Heart left ventricle (tissue), 16 donors: ENCODE results near the gene PLSCR3. TPM values are rescaled to one million over a fixed set of nuclear protein-coding genes. Genes with fewer than 3 reads are reported as not detected.
A peak's percentile ranks its signal among the peaks of the same experiment; 100 is the strongest.

ENCODE experiments used
- ATAC-seq, 4 donors: fragments of 200-7000 bp; cut with Tn5 transposase; one replicate each; pipeline ENCODE4 v1.9.1; 2020 to 2022; ENCODE audit warnings: moderate library complexity in 4 of 4, mild to moderate bottlenecking in 3 of 4, moderate number of reproducible peaks in 1 of 4
- DNase-seq, 5 donors: peaks; one replicate each; pipeline ENCODE4 v3.0.0-alpha.2; 2020
- H3K27ac ChIP-seq, 12 donors: fragments of 200-600 bp; sonication (generic) in 4 of 12; one replicate each; pipeline versions ENCODE4 v1.5.0 to v1.8.0; 2016 to 2022; ENCODE audit warnings: mild to moderate bottlenecking in 2 of 12
- H3K27me3 ChIP-seq, 9 donors: fragments of 200-600 bp; sonication (generic) in 2 of 9; one replicate each; pipeline versions ENCODE4 v1.5.1 to v1.8.0; 2016 to 2022; ENCODE audit warnings: mild to moderate bottlenecking in 3 of 9
- H3K36me3 ChIP-seq, 9 donors: fragments of 200-600 bp; sonication (generic) in 2 of 9; one replicate each; pipeline versions ENCODE4 v1.5.0 to v1.8.0; 2018 to 2022; ENCODE audit warnings: mild to moderate bottlenecking in 2 of 9
- H3K4me1 ChIP-seq, 12 donors: fragments of 200-600 bp; sonication (generic) in 4 of 12; one replicate each; pipeline versions ENCODE4 v1.5.0 to v1.8.0; 2016 to 2022; ENCODE audit warnings: mild to moderate bottlenecking in 3 of 12
- H3K4me3 ChIP-seq, 12 donors: fragments of 200-600 bp; sonication (generic) in 4 of 12; one replicate each; pipeline versions ENCODE4 v1.5.0 to v1.8.0; 2017 to 2022; ENCODE audit warnings: mild to moderate bottlenecking in 9 of 12, moderate library complexity in 4 of 12
- H3K9me3 ChIP-seq, 12 donors: fragments of 200-600 bp; sonication (generic) in 4 of 12; one replicate each; pipeline versions ENCODE4 v1.5.0 to v1.8.0; 2016 to 2022; ENCODE audit warnings: mild to moderate bottlenecking in 1 of 12
- POLR2A ChIP-seq, 2 donors: fragments of 450-650 bp; IDR thresholded peaks; one replicate each; pipeline ENCODE4 v1.6.1; 2017; ENCODE audit warnings: antibody characterized with exemption in 2 of 2, mild to moderate bottlenecking in 2 of 2, moderate library complexity in 2 of 2
- whole genome bisulfite sequencing, 4 donors: extraction: QIAGEN DNeasy Blood & Tissue Kit in 2 of 4; methylation state at CpG; one replicate each; pipeline versions ENCODE4 v1.1.5 to v1.1.7; 2013 to 2018; 5-methylcytosine and 5-hydroxymethylcytosine counted together
- intact Hi-C, 10 donors: fragments of 100-400 bp; cut with DNase I; formaldehyde crosslinking; loops; one replicate each; pipeline versions ENCODE4 v1.11.1 to v1.14.2; 2022
- long read RNA-seq, 3 donors: library from polyadenylated mRNA; unstranded; transcript quantifications; one replicate each; pipeline ENCODE4 v2.0.0, GENCODE V29; 2020 to 2021
- polyA plus RNA-seq, 2 donors: library from polyadenylated mRNA; stranded (reverse); fragments of 200-250 nt; gene quantifications; one replicate each; pipeline ENCODE4 v1.2.3, GENCODE V29; 2013
- total RNA-seq, 9 donors: library from RNA; depleted of rRNA in 2 of 9; stranded (reverse); fragments of >200 nt in 2 of 9; fragmentation: NEBNext Ultra II Directional in 3 of 9; extraction: Animal tissue kit (Norgen Biotek cat#: 25700) in 3 of 9; gene quantifications; one replicate each; pipeline versions ENCODE4 v1.1.0 to v1.2.4, GENCODE V29; 2016 to 2023
- TF ChIP-seq, protein P1 (sequence below), 12 donors: fragments of 200-600 bp; sonication (generic) in 4 of 12; IDR thresholded peaks; one replicate each; pipeline versions ENCODE4 v1.5.0 to v1.8.0; 2018 to 2022; ENCODE audit warnings: antibody characterized with exemption in 12 of 12, mild to moderate bottlenecking in 5 of 12
- donor health status: ischemic (EF 13 %, LVEDD 7.1; RV severe dilation, severe dysfunction).
- donor health status: healthy with polysubstance abuse.
- donor health status: DM: no; HTN: yes; CAD: no.
- donor health status: DM: no; HTN: no; CAD: no.
- donor health status: ischemic (EF 25% LVEDD 6.9; RV normal size, moderate dysfunction).
- donor health status: ischemic (EF 25% LVEDD 5.7; RV mildly dilated, moderate dysfunction).
- donor health status: healthy.
- donor health status: DM: yes; HTN: yes; CAD: no.
- donor health status: ischemic (EF 35%, LVEDD 5.7; RV mildly dilated, moderate dysfunction).
- donor health status: nonischemic (EF 11% LVEDD 7.7; RV severe dilation, severe dysfunction).
- donor health status: DM: yes; HTN: yes; CAD: no.
- donor health status: PGD.
- donor health status: ischemic (EF 29% LVEDD 5.4; RV normal size, mild dysfunction).
- donor health status: nonischemic (EF 23%, LVEDD 6.1; RV moderate dilation, normal function).

PLSCR3 gene
- total RNA-seq (10 to 100 TPM; 14.3 to 29.5 (median 16.4) TPM), polyA plus RNA-seq (10 to 100 TPM; 21.2 to 28.3 TPM)
- long read RNA-seq, donor 1, transcript PLSCR3-202 (8 exons, 2,067 nt): major isoform, 6 of 18 reads
- long read RNA-seq, donor 1, partial matches to known transcripts: 1 of 18 reads
- long read RNA-seq, donor 1, other reads (novel, unspliced or antisense): 7 of 18 reads
- long read RNA-seq, donor 2, transcript PLSCR3-212 (7 exons, 1,965 nt): minor isoform, 9 of 40 reads
- long read RNA-seq, donor 2, transcript PLSCR3-202 (8 exons, 2,067 nt): major isoform, 15 of 40 reads
- long read RNA-seq, donor 2, partial matches to known transcripts: 3 of 40 reads
- long read RNA-seq, donor 2, other reads (novel, unspliced or antisense): 9 of 40 reads
- long read RNA-seq, donor 3, transcript PLSCR3-202 (8 exons, 2,067 nt): major isoform, 8 of 14 reads
- long read RNA-seq, donor 3, partial matches to known transcripts: 1 of 14 reads
- long read RNA-seq, donor 3, other reads (novel, unspliced or antisense): 4 of 14 reads

DNA sequence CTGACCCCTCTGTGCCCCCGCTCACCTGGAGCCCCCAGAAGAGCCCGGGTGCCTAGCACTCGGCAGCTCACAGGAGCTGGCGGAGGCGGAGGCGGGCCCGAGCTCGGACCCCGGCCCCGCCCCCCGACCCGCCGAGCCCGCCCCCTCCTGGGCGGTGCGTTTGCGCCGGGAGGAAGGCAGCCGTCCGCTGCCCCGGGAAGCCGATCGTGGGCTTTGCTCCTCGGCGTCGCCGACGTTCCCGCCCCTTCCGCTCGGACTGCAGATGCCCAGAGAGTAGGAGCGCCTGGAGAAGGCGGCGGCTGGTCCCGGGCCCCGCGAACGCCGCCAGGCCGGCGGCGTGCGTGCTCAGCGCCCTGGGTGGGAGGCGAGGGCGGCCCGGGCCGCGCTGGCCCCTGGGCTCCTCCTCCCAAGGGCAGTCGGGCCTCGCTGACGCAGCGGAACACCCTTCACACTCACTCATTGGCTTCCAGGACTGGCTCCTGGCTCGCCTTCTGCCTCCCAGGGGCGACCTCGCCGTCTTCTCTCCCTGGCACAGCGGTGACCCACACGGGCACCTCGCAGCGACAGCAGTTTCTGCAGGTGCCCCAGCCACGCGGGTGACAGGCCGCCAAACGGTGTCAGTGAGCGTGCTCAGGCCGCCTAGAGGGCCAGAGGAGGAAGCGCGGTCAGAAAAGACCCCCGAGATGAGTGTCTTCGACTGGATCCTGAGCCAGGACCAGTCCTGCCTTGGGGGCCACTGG is at the start of gene PLSCR3:
TSS of gene PLSCR3 (minus strand) at position 74 of the 740 bp plus-strand sequence. CDS start 415 bp downstream, outside the sequence.
- intact Hi-C loops: loop anchor here in 5 of 10 donors (1.0 to 5.0 kb wide), 3 partner anchors 10 to 42 kb away; partner anchors contain the start of genes TMEM95 (in 4 of the 5), KCTD11 (in 1 of the 5) and TMEM256 (in 1 of the 5)
- H3K4me1 ChIP-seq: peaks cover 0 to 27% (median 17%) of the 10 kb centered on the region in 12 donors
- H3K27ac ChIP-seq: peak within 1 kb of the TSS; percentile 88 to 99 (median 96)
- peak; percentile 50 to 93 for TF ChIP-seq POLR2A (IDR thresholded peaks at IDR 0.05)
- TF ChIP-seq, protein P1, sequence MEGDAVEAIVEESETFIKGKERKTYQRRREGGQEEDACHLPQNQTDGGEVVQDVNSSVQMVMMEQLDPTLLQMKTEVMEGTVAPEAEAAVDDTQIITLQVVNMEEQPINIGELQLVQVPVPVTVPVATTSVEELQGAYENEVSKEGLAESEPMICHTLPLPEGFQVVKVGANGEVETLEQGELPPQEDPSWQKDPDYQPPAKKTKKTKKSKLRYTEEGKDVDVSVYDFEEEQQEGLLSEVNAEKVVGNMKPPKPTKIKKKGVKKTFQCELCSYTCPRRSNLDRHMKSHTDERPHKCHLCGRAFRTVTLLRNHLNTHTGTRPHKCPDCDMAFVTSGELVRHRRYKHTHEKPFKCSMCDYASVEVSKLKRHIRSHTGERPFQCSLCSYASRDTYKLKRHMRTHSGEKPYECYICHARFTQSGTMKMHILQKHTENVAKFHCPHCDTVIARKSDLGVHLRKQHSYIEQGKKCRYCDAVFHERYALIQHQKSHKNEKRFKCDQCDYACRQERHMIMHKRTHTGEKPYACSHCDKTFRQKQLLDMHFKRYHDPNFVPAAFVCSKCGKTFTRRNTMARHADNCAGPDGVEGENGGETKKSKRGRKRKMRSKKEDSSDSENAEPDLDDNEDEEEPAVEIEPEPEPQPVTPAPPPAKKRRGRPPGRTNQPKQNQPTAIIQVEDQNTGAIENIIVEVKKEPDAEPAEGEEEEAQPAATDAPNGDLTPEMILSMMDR (IDR thresholded peaks at IDR 0.05): peak in 8 of 12 donors; percentile 9 to 45 (median 31)
- H3K27me3 ChIP-seq: no peaks in the 10 kb centered on the region
- peak; percentile 75 to 94 (median 93) for ATAC-seq
- H3K36me3 ChIP-seq: peaks cover 0 to 32% (median 20%) of the 10 kb centered on the region in 9 donors
- peak within 1 kb of the TSS; percentile 76 to 96 (median 86) for H3K4me3 ChIP-seq
- H3K9me3 ChIP-seq: no peaks in the 10 kb centered on the region
- WGBS, 4 donors: 0 to 1% (median 0%) methylated on average over 29 to 71 of the region's 71 CpGs
- DNase-seq: peak; percentile 88 to 94 (median 93)

DNA sequence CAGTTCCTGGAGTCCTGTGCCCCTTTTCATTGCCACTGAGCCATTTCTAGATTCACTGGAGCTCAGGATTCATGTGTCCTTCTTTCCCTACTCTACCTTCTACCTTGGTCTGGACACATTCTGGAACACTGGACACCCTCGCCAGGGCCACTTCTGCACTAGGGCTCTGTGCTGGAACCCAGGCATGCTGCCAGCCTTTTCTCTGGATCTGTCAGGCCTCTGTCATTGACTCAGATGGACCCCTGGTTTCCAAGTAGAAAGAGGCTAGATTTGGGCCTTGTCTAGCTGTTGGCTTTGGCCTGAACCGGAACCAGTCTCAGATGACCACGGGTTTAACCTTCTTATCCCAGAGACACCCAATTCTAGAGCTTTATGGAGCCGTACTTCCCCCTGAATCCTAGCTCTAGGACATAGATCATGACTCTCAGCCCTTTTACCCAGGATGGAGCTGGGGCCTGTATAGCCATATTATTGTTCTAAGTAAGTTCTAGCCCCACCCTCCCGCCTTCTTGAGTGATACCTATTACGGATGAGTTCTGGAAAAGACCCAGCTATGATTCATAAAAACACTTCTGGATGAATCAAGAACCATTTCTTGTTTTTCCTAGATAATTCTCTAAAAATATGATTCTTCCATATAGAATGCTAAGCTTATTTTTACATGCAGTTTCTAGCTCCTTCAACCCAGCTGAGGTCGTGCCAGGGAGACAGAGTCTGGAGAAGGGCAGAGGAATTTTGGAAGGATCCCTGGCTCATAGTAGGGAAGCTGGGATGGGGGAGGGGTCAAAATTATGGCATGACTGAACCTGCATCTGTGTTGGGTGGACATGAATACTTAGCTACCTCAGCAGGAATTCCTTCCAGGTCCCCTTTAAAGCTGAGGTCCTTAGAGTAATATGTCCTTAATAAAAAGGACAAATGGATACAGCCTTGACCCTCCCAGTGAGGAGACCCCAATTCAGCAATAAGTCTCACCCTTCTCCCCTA is 49.5 kb upstream of the PLSCR3 start:
- peaks cover 0 to 59% (median 12%) of the 10 kb centered on the region in 9 donors for H3K27me3 ChIP-seq
- H3K36me3 ChIP-seq: no peaks in the 10 kb centered on the region
- H3K27ac ChIP-seq: peak overlapping the region in 1 of 12 donors; percentile 70
- peaks cover 0 to 46% (median 23%) of the 10 kb centered on the region in 12 donors for H3K4me1 ChIP-seq
- WGBS, 4 donors: 82 to 92% (median 88%) methylated on average over 7 of the region's 7 CpGs
- no peak for TF ChIP-seq POLR2A (IDR thresholded peaks at IDR 0.05)
- TF ChIP-seq, protein P1 (IDR thresholded peaks at IDR 0.05): no peak
- intact Hi-C loops: loop anchor here in 4 of 10 donors (5.0 to 10.0 kb wide), 2 partner anchors 34 to 401 kb away; partner anchors contain the start of gene ZBTB4 (in 3 of the 4)
- ATAC-seq: no peak
- no peaks in the 10 kb centered on the region for H3K9me3 ChIP-seq
- H3K4me3 ChIP-seq: no peak overlapping the region
- no peak for DNase-seq

DNA sequence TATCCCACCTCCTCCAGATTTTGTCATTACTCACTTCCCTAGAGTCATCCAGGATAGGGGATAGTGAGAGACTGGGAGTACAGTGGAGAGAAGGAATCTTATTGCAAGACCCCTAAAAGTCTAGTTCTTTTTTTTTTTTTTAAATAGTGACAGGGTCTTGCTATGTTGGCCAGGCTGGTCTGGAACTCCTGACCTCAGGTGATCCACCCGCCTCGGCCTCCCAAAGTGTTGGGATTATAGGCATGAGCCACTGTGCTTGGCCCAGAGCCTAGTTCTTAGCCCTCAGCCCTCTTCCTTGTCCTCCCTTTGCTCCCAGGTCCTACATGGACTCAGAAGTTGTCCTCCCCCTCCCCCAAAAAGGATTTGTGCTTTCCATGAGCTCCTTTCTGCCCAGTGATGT is 47.8 kb upstream of the PLSCR3 start:
- intact Hi-C loops: loop anchor here in 4 of 10 donors (5.0 to 10.0 kb wide), 2 partner anchors 35 to 403 kb away; partner anchors contain the start of gene ZBTB4 (in 3 of the 4)
- H3K27me3 ChIP-seq: peaks cover 0 to 59% (median 12%) of the 10 kb centered on the region in 9 donors

More for the DNA sequence above, 47.8 kb upstream of the PLSCR3 start:
- Histone ChIP-seq H3K27ac (no peak overlapping the region), H3K4me3 (no peak overlapping the region), H3K9me3 (no peaks in the 10 kb centered on the region), H3K36me3 (no peaks in the 10 kb centered on the region), H3K4me1 (peaks cover 0 to 63% (median 34%) of the 10 kb centered on the region in 12 donors)
- TF ChIP-seq POLR2A (IDR thresholded peaks at IDR 0.05): no peak
- TF ChIP-seq, protein P1 (IDR thresholded peaks at IDR 0.05): no peak
- DNase-seq (peak in 1 of 5 donors; percentile 17), ATAC-seq (no peak)
- 90 to 94% (median 94%) methylated on average over 2 of the region's 2 CpGs for WGBS, 4 donors
